ACC112 (cell line): ENCODE data around the gene HSP90AA1.
"Not testable (repeated sequence)": the region's sequence is repeated elsewhere in the genome, so short reads cannot be mapped to it uniquely, and the experiment has no call there.

ENCODE experiments used
- H2AFZ ChIP-seq: fragments of 200-600 bp; sonication (generic); one replicate; pipeline ENCODE4 v1.6.0; 2017; ENCODE audit warnings: antibody characterized with exemption, low read length; ENCODE audit not compliant: unreplicated experiment
- H3K27ac ChIP-seq: fragments of 200-600 bp; sonication (generic); 2 replicates; pipeline ENCODE4 v1.5.1; 2014; ENCODE audit warnings: low read depth, mild to moderate bottlenecking, antibody characterized with exemption, low read length, moderate library complexity
- H3K27me3 ChIP-seq: fragments of 200-600 bp; sonication (generic); 2 replicates; pipeline ENCODE4 v1.6.1; 2014; ENCODE audit warnings: mild to moderate bottlenecking, antibody characterized with exemption, low read length, moderate library complexity, mixed read lengths; ENCODE audit not compliant: insufficient read depth
- H3K36me3 ChIP-seq: fragments of 200-600 bp; sonication (generic); 2 replicates; pipeline ENCODE4 v1.6.1; 2016; ENCODE audit warnings: mild to moderate bottlenecking, antibody characterized with exemption, low read length, moderate library complexity, mixed read lengths; ENCODE audit not compliant: insufficient read depth
- H3K4me1 ChIP-seq: fragments of 200-600 bp; sonication (generic); one replicate; pipeline ENCODE4 v1.6.1; 2016; ENCODE audit warnings: low read length, mixed read lengths; ENCODE audit not compliant: insufficient read depth, unreplicated experiment, control insufficient read depth
- H3K4me3 ChIP-seq: fragments of 200-600 bp; sonication (generic); 2 replicates; pipeline ENCODE4 v1.5.1; 2014; ENCODE audit warnings: mild to moderate bottlenecking, low read depth, low read length
- H3K79me2 ChIP-seq: fragments of 200-600 bp; sonication (generic); one replicate; pipeline ENCODE4 v1.6.0; 2016; ENCODE audit warnings: low read length; ENCODE audit not compliant: control insufficient read depth, unreplicated experiment, insufficient read depth

Gene HSP90AA1

DNA sequence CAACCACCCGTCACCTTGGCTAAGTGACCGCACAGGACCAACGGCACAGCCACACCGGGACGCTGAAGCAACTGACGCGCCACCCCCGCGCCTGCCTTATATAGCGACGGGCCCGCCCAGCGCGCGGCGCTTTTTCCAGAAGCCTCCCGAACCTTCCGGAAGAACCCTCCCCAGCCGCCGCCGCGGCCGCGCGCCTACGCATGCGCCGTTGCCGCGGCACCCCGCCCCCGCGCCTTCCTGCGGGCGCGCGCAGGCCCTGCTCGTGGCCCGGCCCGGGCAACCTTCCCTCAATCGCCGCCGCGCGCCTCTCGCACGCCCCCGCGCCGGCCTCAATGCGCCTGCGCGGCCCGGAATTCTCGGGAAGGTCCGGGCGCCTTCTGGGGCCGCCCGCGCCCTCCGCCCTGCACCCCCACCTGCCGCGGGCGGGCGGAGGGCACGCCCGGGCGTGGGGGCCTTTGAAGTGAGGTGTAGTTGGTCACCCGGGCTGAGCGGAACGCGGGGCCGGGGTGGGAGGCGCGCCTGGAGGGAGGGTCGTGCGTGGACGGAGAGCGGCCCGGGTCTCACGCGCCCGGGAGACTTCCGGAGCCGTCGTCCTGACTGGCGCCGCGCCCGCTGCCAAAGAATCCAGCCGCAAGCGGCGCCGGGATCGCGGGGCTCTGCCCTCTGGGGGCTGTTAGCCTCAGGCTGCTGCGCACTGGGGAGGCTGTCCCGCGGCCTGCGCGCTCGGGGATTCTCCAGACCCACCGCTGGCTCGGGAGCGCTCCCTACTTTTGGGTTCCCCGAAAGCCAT, at the start of gene HSP90AA1:
HSP90AA1 (minus strand) TSS at position 73 of the 790 bp plus-strand sequence. CDS start 666 bp downstream, outside the sequence.
- H3K79me2 ChIP-seq, result peaks cover 46% of the 10 kb centered on the region
- peaks cover 36% of the 10 kb centered on the region for H3K4me1 ChIP-seq

DNA sequence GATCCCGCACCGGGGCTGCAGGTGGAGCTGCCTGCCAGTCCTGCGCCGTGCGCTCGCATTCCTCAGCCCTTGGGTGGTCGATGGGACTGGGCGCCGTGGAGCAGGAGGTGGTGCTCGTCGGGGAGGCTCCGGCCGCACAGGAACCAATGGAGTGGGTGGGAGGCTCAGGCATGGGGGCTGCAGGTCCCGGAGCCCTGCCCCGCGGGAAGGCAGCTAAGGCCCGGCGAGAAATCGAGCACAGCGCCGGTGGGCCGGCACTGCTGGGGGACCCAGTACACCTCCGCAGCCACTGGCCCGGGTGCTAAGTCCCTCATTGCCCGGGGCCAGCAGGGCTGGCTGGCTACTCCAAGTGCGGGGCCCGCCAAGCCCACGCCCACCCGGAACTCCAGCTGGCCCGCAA, 48.6 kb upstream of the HSP90AA1 start:
- H3K4me1 ChIP-seq, H3K36me3 ChIP-seq, H3K27ac ChIP-seq, H3K27me3 ChIP-seq, H3K4me3 ChIP-seq, H2AFZ ChIP-seq: not testable (repeated sequence)
- peaks cover 14% of the 10 kb centered on the region for H3K79me2 ChIP-seq

More for the DNA sequence above, at the start of gene HSP90AA1:
- H3K36me3 ChIP-seq, result peaks cover 38% of the 10 kb centered on the region
- no peaks in the 10 kb centered on the region for H3K27me3 ChIP-seq
- H3K4me3 ChIP-seq, result peak within 1 kb of the TSS; percentile 98
- peak within 1 kb of the TSS; percentile 86 for H3K27ac ChIP-seq
- peak within 1 kb of the TSS; percentile 96 for H2AFZ ChIP-seq

DNA sequence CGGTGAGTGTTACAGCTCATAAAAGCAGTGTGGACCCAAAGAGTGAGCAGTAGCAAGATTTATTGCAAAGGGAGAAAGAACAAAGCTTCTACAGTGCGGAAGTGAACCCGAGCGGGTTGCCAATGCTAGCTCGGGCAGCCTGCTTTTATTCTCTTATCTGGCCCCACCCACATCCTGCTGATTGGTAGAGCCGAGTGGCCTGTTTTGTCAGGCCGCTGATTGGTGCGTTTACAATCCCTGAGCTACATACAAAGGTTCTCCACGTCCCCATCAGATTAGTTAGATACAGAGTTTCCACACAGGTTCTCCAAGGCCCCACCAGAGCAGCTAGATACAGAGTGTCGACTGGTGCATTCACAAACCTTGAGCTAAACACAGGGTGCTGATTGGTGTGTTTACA, 47.9 kb upstream of the HSP90AA1 start:
- H3K4me1 ChIP-seq, H3K27ac ChIP-seq, H2AFZ ChIP-seq, H3K4me3 ChIP-seq, H3K27me3 ChIP-seq, H3K79me2 ChIP-seq, H3K36me3 ChIP-seq: not testable (repeated sequence)

DNA sequence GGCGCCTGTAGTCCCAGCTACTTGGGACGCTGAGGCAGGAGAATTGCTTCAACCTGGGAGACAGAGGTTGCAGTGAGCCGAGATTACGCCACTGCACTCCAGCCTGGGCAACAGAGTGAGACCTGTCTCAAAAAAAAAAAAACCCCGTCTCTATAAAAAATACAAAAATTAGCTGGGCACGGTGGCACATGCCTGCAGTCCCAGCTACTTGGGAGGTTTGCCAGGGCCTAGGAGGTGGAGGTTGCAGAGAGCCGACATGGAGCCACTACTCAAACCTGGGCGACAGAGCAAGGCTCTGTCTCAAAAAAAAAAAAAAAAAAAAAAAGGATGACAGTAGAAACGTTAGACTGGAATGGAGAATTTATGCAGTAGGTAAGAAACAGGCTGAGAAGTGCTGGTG, 47.2 kb upstream of the HSP90AA1 start:
- not testable (repeated sequence) for H2AFZ ChIP-seq, H3K79me2 ChIP-seq, H3K27ac ChIP-seq, H3K4me1 ChIP-seq, H3K4me3 ChIP-seq, H3K27me3 ChIP-seq, H3K36me3 ChIP-seq

DNA sequence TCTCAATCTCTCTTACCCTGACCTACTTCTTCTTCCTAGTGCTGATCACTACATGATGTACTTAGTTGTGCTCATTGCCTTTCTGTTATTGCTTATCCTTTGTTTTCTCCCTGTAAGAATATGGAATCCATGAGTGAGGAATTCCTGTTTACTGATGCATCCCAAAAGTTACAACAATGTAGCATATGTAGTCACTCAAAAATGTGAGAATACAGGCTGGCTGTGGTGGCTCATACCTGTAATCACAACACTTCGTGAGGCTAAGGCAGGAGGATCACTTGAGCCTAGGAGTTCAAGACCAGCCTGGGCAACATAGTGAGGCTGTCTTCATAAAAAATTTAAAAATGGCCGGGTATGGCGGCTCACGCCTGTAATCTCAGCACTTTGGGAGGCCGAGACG, 44.9 kb upstream of the HSP90AA1 start:
- no peak overlapping the region for H2AFZ ChIP-seq
- H3K36me3 ChIP-seq, result no peaks in the 10 kb centered on the region
- H3K27ac ChIP-seq, result no peak overlapping the region
- H3K4me1 ChIP-seq, result no peaks in the 10 kb centered on the region
- no peaks in the 10 kb centered on the region for H3K27me3 ChIP-seq
- no peak overlapping the region for H3K4me3 ChIP-seq
- H3K79me2 ChIP-seq, result no peaks in the 10 kb centered on the region

DNA sequence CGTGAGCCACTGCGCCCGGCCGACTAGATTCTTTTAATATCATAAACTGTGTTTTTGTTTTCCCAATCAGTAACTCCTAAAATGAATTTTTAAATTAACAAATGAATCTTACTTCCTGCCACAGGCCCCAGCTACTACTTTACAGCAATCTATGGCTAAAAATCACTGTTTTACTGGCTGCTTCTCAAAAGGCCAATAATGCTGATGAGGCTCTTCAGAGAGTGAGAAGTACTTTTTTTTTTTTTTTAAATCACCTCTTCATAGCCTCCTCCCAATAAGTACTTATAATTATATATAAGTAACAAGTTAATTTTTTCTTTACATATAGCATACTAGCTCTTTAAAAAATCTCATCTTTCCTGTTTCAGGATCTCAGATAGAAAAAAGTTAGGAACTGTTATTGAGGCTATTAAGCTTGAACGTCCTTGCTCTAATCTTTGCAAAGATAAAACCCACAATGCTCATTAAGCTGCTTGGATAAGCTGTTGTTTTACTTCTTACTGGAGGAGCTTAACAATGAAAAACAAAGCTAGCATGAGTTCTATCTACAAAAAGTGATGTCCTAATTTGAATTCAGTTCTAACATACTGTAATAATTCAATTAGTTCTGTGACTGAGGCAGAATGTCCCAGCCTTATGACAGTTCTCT, 40.1 kb upstream of the HSP90AA1 start:
- H3K79me2 ChIP-seq, result no peaks in the 10 kb centered on the region
- no peaks in the 10 kb centered on the region for H3K36me3 ChIP-seq
- H3K27ac ChIP-seq, result no peak overlapping the region
- H3K4me1 ChIP-seq, result no peaks in the 10 kb centered on the region
- H3K4me3 ChIP-seq, result no peak overlapping the region
- no peak overlapping the region for H2AFZ ChIP-seq
- no peaks in the 10 kb centered on the region for H3K27me3 ChIP-seq

DNA sequence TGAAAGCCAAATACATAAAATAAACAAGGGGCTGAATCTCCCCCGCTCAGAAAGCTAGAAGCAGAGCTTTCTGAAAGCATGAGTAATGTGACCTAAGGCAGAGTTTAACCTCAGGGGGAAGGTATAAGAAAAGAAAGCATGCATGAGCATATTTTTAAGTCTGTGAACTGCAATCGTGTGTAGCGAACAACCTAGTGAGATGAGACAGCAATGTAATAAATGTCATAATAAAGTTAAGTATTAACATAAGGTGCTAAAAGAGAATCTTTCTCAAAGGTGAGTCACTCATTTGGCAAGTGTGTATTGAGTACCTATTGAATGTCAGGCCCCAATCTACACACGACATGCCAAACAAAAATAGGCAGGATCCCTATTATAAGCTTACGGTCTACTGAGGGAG, 38.7 kb upstream of the HSP90AA1 start:
- Histone ChIP-seq H3K27me3 (no peaks in the 10 kb centered on the region), H3K27ac (no peak overlapping the region), H3K79me2 (no peaks in the 10 kb centered on the region), H2AFZ (no peak overlapping the region), H3K36me3 (no peaks in the 10 kb centered on the region), H3K4me1 (no peaks in the 10 kb centered on the region), H3K4me3 (no peak overlapping the region)

DNA sequence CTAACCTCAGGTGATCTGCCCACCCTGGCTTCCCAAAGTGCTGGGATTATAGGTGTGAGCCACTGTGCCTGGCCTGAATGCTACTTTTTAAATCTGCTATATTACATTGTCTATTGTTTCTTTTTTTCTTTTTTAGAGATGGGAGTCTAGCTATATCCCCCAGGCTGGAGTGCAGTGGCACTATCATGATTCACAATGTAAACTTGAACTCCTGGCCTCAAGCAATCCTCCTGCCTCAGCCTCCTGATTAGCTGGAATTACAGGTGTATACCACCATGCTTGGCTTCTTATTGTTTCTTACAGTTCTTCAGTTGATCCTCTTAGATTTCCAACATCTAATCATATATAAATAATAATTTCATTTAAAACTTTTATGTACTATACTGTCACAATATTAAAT, 37.6 kb upstream of the HSP90AA1 start:
- no peaks in the 10 kb centered on the region for H3K4me1 ChIP-seq
- no peaks in the 10 kb centered on the region for H3K36me3 ChIP-seq
- H3K27ac ChIP-seq, result no peak overlapping the region
- H3K4me3 ChIP-seq, result no peak overlapping the region
- H3K79me2 ChIP-seq, result no peaks in the 10 kb centered on the region
- no peak overlapping the region for H2AFZ ChIP-seq
- no peaks in the 10 kb centered on the region for H3K27me3 ChIP-seq

DNA sequence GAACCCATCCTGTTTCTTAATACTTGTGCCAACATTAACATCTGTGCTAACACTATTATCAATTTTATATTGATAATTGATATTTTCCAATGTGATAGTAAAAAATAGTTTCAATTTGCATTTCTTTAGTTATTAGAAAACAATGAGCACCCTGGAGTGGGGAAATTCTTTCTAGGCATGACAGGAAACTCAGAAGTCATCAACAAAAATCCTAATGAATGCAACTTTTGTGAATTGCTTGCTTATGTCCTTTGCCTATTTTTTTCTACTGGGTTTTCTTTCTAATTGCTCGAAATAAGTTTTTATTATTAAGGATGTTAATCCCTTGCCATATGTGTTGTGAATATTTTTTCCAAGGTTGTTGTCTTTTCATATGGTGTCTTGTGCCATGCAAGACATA, 34.7 kb upstream of the HSP90AA1 start:
- H3K36me3 ChIP-seq, result peaks cover 5% of the 10 kb centered on the region; the same call in 1 of the 2 replicates
- no peak overlapping the region for H2AFZ ChIP-seq
- H3K27me3 ChIP-seq, result no peaks in the 10 kb centered on the region
- H3K27ac ChIP-seq, result no peak overlapping the region
- no peak overlapping the region for H3K4me3 ChIP-seq
- no peaks in the 10 kb centered on the region for H3K79me2 ChIP-seq
- no peaks in the 10 kb centered on the region for H3K4me1 ChIP-seq

DNA sequence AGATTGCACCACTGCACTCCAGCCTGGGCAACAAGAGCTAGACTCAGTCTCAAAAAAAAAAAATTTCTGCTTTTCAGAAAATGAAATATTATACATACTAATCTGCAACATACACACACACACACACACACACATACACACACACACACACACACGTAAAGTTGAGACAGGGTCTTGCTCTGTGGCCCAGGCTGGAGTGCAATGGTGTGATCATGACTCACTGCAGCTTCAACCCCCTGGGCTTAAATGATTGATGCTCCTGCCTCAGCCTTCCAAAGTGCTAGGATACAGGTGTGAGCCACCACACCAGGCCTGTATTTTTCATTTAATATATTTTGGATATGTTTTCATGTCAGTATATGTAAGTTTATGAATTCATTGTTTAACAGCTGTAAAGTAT, 34.0 kb upstream of the HSP90AA1 start:
- no peaks in the 10 kb centered on the region for H3K4me1 ChIP-seq
- no peaks in the 10 kb centered on the region for H3K27me3 ChIP-seq
- H2AFZ ChIP-seq, result no peak overlapping the region
- H3K27ac ChIP-seq, result no peak overlapping the region
- H3K36me3 ChIP-seq, result peaks cover 5% of the 10 kb centered on the region; the same call in 1 of the 2 replicates
- no peaks in the 10 kb centered on the region for H3K79me2 ChIP-seq
- no peak overlapping the region for H3K4me3 ChIP-seq

DNA sequence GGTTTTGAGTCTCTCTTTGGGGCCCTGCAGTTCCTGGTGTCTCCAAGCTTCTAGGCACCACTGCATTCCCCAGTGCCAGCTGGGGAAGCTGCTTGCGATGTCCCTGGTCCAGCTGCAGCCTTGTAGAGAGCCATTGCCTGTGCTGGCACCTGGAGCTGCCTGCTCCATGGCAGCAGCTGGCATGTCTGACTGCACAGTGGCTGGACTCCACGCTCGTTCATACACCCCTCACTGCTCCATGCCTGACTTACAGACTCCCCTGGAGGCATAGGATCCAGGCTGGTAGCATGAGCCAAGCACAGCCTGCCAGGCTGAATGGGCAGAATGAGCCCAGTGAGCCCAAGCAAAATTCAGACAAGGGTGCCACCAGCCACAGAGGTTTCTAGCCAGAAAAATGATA, 31.0 kb upstream of the HSP90AA1 start:
- Histone ChIP-seq H3K27me3 (no peaks in the 10 kb centered on the region), H3K36me3 (peaks cover 5% of the 10 kb centered on the region; the same call in 1 of the 2 replicates), H3K4me3 (no peak overlapping the region), H3K27ac (no peak overlapping the region), H3K4me1 (no peaks in the 10 kb centered on the region), H3K79me2 (no peaks in the 10 kb centered on the region), H2AFZ (no peak overlapping the region)
